ENCODE results near the gene PCDH20. TPM values are rescaled to one million over a fixed set of nuclear protein-coding genes. Genes with fewer than 3 reads are reported as not detected.

The PCDH20 gene
- total and polyA plus RNA-seq, 9 of the 15 experiments (the other 6 are each of a cell fraction or from before 2014, with no cell fraction given), result not detected

DNA sequence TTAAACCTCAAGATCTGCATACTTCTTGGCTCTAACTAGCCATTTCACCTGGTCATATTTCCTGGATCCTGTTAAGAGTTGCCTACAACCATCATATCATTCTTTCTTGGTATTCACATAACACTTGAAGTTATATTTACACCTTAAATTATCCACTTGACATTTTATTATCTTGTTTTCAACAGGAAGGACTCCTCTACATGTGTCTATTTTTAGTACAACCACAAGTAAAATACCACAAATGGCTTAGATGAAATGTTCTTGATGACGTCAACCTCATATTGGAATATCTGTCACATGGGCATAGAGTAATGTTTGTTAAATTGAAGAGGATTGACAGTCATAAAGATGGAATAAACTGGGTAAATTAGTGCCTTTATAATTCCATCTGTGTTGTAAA lies 9.4 kb downstream of the PCDH20 start:
- in situ Hi-C loops (cut with MboI) (no loop called here), intact Hi-C loops (cut with micrococcal nuclease) (no loop called here)
- no peak overlapping the region for H3K4me2 ChIP-seq (ENCODE audit: insufficient read depth, low read length)
- no peaks in the 10 kb centered on the region for H3K79me2 ChIP-seq (ENCODE audit: control insufficient read depth, insufficient read depth, low read length)
- H3K9me1 ChIP-seq (ENCODE audit: control insufficient read depth, insufficient read depth, low read length), result no peaks in the 10 kb centered on the region
- POLR2A ChIA-PET, result no interaction called here
- no peaks in the 10 kb centered on the region for H3K4me1 ChIP-seq (replicated peaks in 1 of 2; ENCODE audit: control insufficient read depth in 2 of 2, insufficient read depth in 2 of 2, low read length in 2 of 2)
- no peak overlapping the region for H3K4me3 ChIP-seq
- no peak for ATAC-seq
- DNase-seq (ENCODE audit: extremely low read depth in 1 of 4, low spot score in 3 of 4), result no peak
- H3K9ac ChIP-seq (ENCODE audit: insufficient read depth in 1 of 2, low read depth in 2 of 2, low read length in 2 of 2), result no peak overlapping the region
- TF ChIP-seq FOXJ2 (tag; IDR thresholded peaks at IDR 0.05) (no peak), ZNF780A (CRISPR knock-in tag; IDR thresholded peaks at IDR 0.05) (no peak), FOXK1 (CRISPR knock-in tag; IDR thresholded peaks at IDR 0.05; ENCODE audit: borderline replicate concordance) (no peak), NFE2 (IDR thresholded peaks at IDR 0.05; ENCODE audit: low read depth) (no peak), BCL6 (CRISPR knock-in tag; IDR thresholded peaks at IDR 0.05) (no peak), SREBF2 (CRISPR knock-in tag; IDR thresholded peaks at IDR 0.05) (no peak), NFATC3 (IDR thresholded peaks at IDR 0.05) (no peak), NR2F6 (CRISPR knock-in tag; IDR thresholded peaks at IDR 0.05) (no peak), RBM15 (IDR thresholded peaks at IDR 0.05; ENCODE audit: insufficient read depth, low read length) (no peak)
- TF ChIP-seq, protein P1, sequence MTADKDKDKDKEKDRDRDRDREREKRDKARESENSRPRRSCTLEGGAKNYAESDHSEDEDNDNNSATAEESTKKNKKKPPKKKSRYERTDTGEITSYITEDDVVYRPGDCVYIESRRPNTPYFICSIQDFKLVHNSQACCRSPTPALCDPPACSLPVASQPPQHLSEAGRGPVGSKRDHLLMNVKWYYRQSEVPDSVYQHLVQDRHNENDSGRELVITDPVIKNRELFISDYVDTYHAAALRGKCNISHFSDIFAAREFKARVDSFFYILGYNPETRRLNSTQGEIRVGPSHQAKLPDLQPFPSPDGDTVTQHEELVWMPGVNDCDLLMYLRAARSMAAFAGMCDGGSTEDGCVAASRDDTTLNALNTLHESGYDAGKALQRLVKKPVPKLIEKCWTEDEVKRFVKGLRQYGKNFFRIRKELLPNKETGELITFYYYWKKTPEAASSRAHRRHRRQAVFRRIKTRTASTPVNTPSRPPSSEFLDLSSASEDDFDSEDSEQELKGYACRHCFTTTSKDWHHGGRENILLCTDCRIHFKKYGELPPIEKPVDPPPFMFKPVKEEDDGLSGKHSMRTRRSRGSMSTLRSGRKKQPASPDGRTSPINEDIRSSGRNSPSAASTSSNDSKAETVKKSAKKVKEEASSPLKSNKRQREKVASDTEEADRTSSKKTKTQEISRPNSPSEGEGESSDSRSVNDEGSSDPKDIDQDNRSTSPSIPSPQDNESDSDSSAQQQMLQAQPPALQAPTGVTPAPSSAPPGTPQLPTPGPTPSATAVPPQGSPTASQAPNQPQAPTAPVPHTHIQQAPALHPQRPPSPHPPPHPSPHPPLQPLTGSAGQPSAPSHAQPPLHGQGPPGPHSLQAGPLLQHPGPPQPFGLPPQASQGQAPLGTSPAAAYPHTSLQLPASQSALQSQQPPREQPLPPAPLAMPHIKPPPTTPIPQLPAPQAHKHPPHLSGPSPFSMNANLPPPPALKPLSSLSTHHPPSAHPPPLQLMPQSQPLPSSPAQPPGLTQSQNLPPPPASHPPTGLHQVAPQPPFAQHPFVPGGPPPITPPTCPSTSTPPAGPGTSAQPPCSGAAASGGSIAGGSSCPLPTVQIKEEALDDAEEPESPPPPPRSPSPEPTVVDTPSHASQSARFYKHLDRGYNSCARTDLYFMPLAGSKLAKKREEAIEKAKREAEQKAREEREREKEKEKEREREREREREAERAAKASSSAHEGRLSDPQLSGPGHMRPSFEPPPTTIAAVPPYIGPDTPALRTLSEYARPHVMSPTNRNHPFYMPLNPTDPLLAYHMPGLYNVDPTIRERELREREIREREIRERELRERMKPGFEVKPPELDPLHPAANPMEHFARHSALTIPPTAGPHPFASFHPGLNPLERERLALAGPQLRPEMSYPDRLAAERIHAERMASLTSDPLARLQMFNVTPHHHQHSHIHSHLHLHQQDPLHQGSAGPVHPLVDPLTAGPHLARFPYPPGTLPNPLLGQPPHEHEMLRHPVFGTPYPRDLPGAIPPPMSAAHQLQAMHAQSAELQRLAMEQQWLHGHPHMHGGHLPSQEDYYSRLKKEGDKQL (CRISPR knock-in tag; IDR thresholded peaks at IDR 0.05; ENCODE audit: borderline replicate concordance), result no peak
- TF ChIP-seq, protein P2, sequence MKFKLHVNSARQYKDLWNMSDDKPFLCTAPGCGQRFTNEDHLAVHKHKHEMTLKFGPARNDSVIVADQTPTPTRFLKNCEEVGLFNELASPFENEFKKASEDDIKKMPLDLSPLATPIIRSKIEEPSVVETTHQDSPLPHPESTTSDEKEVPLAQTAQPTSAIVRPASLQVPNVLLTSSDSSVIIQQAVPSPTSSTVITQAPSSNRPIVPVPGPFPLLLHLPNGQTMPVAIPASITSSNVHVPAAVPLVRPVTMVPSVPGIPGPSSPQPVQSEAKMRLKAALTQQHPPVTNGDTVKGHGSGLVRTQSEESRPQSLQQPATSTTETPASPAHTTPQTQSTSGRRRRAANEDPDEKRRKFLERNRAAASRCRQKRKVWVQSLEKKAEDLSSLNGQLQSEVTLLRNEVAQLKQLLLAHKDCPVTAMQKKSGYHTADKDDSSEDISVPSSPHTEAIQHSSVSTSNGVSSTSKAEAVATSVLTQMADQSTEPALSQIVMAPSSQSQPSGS (CRISPR knock-in tag; IDR thresholded peaks at IDR 0.05), result no peak
- no peaks in the 10 kb centered on the region for H3K36me3 ChIP-seq (ENCODE audit: control insufficient read depth, insufficient read depth, low read length)
- WGBS (ENCODE audit: insufficient coverage, low coverage, missing lambda C conversion rate), result 0% methylated on average over 1 of the region's 1 CpG
- H4K20me1 ChIP-seq (replicated peaks; ENCODE audit: control insufficient read depth, insufficient read depth, low read length), result no peaks in the 10 kb centered on the region
- no peaks in the 10 kb centered on the region for H3K9me3 ChIP-seq (replicated peaks; ENCODE audit: control insufficient read depth, insufficient read depth, low read depth, low read length)
- no peak overlapping the region for H2AFZ ChIP-seq (ENCODE audit: low read depth, low read length)
- CTCF ChIA-PET (ENCODE audit: low intra/inter-chr PET ratio), result no interaction called here
- no peak overlapping the region for H3K27ac ChIP-seq (ENCODE audit: extremely low read depth, low read depth, low read length)
- no peak for FAIRE-seq
- no TSS peak for BruUV-seq (replicated peaks)
- no peaks in the 10 kb centered on the region for H3K27me3 ChIP-seq (ENCODE audit: control insufficient read depth in 2 of 2, insufficient read depth in 2 of 2, low read length in 2 of 2)
